Cardiac septum (tissue), 1 donor: ENCODE results near the gene TM9SF4. TPM values are rescaled to one million over a fixed set of nuclear protein-coding genes. Genes with fewer than 3 reads are reported as not detected.

Experiments
- DNase-seq: peaks from one replicate; pipeline ENCODE4 v3.0.0-alpha.2; 2020; ENCODE audit warnings: low spot score
- intact Hi-C: fragments of 100-400 bp; cut with DNase I; formaldehyde crosslinking; loops from one replicate; pipeline ENCODE4 v1.14.0; 2022
- total RNA-seq: library from RNA; stranded (reverse); fragmentation: NEBNext Ultra II Directional; extraction: Animal tissue kit (Norgen Biotek cat#: 25700); gene quantifications from one replicate; pipeline ENCODE4 v1.2.1, GENCODE V29; 2021
- donor health status: DM: no; HTN: no; CAD: no.

TM9SF4 gene
- total RNA-seq, 1 donor from 2014 or later, result 31.6 TPM

DNA sequence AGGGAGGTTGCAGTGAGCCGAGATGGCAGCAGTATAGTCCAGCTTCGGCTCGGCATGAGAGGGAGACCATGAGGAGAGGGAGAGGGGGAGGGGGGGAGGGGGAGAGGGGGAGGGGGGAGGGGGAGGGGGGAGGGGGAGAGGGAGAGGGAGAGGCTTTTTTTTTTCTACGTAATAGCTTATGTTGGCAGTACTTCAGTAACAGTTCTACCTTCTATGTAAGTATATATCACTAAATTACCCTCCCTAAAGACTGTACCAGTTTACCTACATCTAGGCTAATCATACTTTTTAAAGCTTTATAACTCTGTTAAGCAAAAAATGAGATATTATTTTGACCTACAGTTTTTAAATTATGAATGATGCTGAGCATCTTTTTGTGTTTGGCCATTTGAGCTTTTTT lies 13.6 kb downstream of the TM9SF4 start:
- DNase-seq, result no peak
- intact Hi-C loops, result no loop called here

- intact Hi-C loops, result no loop called here
- DNase-seq, result no peak
Measured at GRCh38 chr20:32124916-32125454, 15.5 kb downstream of the TM9SF4 start.

- intact Hi-C loops, result no loop called here
- DNase-seq, result no peak
Measured at GRCh38 chr20:32125506-32125905, 16.0 kb downstream of the TM9SF4 start.

DNA sequence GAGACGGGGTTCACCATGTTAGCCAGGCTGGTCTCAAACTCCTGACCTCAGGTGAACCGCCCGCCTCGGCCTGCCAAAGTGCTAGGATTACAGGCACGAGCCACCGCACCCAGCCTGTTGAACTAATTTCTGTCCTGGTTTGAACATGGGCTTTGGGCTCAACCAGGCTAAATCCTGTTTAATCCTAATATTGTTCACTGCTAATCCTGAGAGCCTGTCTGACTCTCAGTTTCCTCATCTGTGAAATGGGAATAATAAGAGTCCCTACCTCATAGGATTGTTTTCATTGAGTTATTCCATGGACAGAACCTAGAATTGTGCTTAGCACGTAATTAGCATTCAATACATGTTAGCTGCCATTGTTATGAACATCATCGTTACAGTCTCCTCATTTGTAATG lies 17.4 kb downstream of the TM9SF4 start:
- intact Hi-C loops, result no loop called here
- DNase-seq, result no peak

DNA sequence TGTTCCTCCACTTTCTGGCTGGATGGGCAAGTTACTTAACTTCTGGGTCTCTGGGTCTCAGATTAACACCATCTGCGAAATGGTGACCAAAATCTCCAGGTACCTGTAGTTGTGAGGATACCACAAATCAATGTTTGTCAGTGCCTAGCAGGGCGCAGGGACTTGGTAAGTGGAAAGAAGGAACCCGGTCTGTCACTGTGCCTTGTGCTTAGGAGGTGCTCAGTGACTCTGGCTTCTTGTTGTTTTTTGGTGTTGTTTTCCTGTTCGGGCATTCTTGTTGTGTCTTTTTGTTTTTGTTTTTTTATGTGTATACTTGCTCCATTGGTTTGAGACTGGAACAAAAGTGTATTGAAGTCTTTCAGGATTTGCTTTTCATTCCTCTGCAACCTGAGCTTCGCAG lies 17.8 kb downstream of the TM9SF4 start:
- DNase-seq, result no peak

DNA sequence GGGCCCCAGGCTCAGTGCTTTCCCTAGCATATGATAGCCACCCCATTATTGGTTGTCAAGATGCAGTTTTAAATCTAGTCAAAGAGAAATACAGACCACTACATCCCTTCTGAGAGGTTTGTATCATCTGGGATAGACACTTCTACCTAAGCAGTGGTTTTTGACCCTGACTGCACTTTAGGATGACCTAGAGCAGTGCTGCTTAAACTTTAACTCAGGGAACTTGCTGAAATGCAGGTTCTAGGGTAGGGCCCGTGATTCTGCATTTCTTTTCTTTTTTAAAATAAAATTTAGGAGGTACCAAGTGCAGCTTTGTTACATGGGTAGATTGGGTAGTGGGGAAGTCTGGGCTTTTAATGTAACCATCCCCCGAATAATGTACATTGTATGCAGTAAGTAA lies 18.7 kb downstream of the TM9SF4 start:
- DNase-seq, result no peak
- intact Hi-C loops, result no loop called here

More for the DNA sequence above, 17.8 kb downstream of the TM9SF4 start:
- intact Hi-C loops, result no loop called here

GRCh38 chr20:32129863-32130262 lies 20.3 kb downstream of the TM9SF4 start:
- intact Hi-C loops, result no loop called here

GRCh38 chr20:32130352-32130751 lies 20.8 kb downstream of the TM9SF4 start:
- DNase-seq, result no peak
- intact Hi-C loops, result no loop called here

More at GRCh38 chr20:32129863-32130262, 20.3 kb downstream of the TM9SF4 start:
- DNase-seq, result no peak

DNA sequence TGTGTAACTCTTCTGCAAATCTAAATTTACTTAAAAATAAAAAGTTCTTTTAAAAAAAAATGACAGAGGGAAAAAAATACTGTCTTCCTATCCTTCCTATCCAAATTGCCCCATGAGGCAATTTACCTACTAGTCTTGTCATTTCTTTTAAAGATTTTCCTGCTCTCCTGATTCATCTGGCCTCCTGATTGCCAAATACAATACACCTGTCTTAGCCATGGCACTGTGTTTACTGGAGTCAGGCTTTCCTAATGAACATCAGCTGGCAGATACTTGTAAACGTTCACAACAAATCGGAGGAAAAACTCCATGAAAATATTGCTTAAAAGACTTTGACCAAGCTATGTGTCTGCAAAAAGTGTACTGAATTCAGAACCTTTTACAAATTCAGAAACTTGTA lies 21.5 kb downstream of the TM9SF4 start:
- DNase-seq, result no peak
- intact Hi-C loops, result no loop called here

DNA sequence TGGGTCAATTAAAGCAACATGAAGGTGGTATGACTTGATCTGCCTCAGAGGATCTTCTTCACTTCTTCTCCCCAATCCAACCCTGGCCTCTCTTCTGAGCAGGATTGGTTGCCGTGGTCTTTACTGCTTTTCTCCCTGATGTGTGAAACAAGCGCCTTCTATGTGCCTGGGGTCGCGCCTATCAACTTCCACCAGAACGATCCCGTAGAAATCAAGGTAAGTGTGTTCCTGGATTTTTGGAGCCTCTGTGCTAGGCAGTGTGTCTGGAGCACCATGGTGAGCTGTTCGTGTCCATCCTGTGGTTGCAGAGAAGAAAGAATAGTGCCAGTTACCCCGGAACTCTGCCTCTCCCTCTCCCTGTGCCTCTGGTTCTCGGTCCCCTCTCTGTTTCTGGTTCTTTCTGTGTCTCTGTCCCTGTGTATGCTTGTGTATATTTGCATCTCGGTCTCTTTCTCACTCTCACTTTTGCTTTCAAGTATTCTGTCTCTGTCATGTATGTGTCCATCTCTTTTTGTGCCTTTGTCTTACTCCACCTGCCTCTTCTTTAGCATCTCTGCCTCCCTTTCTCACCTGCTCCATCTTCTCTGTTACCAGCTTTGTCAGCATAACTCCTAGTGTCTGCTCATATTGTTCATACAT lies 23.5 kb downstream of the TM9SF4 start:
- no peak for DNase-seq
- intact Hi-C loops, result no loop called here

DNA sequence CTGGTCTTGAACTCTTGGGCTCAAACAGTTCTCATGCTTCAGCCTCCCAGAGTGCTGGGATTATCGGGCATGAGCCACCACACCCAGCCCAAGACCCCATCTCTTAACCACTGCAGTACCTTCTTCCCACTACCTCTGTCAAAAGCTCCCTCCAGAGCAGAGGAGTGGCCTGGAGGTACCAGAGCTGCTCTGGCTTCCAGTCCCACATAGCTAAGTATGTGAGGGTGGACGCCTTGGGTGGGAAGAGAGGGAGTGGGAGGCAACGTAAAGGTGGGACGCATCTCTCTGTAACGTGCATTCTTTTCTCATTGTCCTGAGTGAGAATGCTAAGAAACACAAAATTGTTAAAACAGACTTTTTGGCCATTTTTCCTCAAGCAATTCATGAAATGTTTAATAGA lies 24.5 kb downstream of the TM9SF4 start:
- no peak for DNase-seq
- intact Hi-C loops, result no loop called here

DNA sequence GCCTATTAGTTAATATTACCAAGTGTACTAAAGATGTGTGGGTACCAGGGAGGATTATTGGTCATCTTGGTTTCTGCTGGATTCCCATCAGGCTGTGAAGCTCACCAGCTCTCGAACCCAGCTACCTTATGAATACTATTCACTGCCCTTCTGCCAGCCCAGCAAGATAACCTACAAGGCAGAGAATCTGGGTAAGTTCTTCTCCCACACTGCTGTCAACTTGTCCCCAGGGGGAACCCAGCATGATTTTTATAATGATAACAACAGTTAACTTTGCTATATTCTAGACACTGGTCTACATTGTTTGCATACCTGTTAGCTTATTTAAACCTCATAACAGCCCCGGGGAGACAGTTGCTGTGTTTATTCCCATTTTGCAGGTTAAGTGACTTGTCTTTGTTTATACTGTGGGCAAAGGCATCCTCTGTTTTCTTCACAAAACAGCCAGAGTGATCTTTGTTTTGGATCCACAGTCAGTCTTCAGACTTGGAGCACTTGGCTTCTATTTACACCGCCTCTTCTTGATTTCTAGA lies 26.5 kb downstream of the TM9SF4 start:
- intact Hi-C loops, result no loop called here

GRCh38 chr20:32138921-32139320 lies 29.4 kb downstream of the TM9SF4 start:
- intact Hi-C loops, result no loop called here
- DNase-seq, result no peak

More for the DNA sequence above, 26.5 kb downstream of the TM9SF4 start:
- no peak for DNase-seq

- intact Hi-C loops, result no loop called here
- no peak for DNase-seq
Measured at GRCh38 chr20:32139947-32140346, 30.4 kb downstream of the TM9SF4 start.

DNA sequence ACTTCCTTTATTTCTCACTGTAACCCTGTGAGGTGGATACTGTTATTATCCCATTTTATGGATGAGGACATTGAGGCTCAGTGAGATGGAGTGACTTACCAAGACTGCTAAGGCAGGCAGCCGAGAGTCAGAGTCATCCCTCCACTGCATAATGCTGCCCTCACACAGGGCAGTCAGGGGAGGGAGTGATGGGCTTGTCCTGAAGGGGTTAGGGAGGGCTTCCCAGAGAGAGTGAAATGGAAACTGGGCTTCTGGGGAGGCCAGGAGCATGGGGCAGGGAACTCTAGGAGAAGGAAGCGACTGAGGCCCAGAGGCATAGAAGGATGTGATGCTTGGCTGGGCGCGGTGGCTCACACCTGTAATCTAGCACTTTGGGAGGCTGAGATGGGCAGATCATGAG lies 31.1 kb downstream of the TM9SF4 start:
- intact Hi-C loops, result no loop called here
- no peak for DNase-seq

GRCh38 chr20:32141465-32141980 lies 32.0 kb downstream of the TM9SF4 start:
- no peak for DNase-seq
- intact Hi-C loops, result no loop called here

- intact Hi-C loops, result no loop called here
Measured at GRCh38 chr20:32142088-32142487, 32.6 kb downstream of the TM9SF4 start.

DNA sequence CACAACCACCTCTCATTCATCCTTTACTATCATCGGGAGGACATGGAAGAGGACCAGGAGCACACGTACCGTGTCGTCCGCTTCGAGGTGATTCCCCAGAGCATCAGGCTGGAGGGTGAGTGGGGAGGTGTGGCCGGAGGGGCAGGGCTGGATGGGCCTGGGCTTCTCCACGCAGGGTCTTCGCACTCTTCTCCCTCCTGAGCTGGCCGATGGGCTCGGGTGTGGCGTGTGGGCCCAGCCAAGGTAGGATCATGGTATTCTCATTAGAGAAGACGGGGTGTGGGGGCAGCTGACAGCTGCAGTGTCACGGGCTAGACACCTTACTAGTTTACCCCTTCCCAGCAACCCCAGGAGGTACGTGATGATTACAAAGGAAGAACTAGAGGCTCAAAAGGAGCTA lies 33.5 kb downstream of the TM9SF4 start:
- DNase-seq, result no peak
- intact Hi-C loops, result no loop called here

More at GRCh38 chr20:32142088-32142487, 32.6 kb downstream of the TM9SF4 start:
- no peak for DNase-seq

DNA sequence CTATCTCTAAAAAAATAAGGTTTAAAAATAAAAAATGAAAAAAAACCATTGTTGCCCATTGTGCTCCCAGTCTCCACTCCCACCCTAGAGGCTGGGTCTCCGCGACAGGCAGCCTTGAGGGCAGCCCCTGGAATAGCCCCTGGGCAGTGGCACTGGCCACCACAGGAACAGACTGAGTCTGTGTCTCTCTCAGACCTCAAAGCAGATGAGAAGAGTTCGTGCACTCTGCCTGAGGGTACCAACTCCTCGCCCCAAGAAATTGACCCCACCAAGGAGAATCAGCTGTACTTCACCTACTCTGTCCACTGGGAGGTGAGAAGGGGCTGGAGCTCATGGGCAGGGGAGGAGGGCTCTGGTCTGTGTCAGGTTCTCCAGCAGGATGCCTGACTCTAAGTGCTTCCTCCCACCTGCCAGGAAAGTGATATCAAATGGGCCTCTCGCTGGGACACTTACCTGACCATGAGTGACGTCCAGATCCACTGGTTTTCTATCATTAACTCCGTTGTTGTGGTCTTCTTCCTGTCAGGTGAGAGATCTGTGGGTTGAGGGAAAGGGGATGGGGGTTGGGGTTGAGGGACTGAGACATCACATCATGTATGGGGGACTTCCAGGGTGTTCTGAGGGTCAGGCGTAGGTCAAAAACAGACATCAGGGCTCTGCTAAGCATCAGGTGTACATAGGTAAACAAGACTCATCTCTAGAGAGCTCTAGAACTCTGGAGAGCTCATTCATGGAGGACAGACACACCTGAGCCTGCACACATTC lies 35.6 kb downstream of the TM9SF4 start:
- DNase-seq, result no peak
- intact Hi-C loops, result no loop called here

DNA sequence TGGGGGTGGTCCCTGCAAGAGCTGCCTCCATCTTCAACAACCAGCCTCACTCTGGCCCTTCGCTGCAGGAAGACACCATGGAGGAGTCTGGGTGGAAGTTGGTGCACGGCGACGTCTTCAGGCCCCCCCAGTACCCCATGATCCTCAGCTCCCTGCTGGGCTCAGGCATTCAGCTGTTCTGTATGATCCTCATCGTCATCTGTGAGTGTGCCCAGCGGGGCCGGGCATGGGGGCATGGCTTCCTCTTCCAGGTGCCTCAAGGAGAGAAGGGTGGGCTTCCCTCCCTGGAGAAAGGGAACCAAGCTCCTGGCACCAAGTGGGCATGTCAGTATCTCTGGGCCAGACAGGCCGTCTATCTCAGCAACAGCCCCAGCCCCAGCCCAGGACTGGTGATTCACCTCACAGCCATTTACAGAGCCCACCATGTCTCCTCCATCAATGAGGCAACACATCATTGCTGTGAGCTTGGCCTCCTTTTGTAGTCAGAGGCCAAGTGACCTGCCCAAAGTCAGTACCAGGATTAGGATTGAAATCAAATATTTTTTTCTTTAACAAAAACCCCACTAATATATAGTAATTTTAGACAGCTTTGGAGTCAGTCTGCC lies 40.2 kb downstream of the TM9SF4 start:
- no peak for DNase-seq
- intact Hi-C loops, result loop anchor here (10.0 kb wide), 1 partner anchor 305 kb away; no protein-coding TSS in a partner anchor
